HL-60 (cell line): ENCODE measurements around the gene PALB2.
"Not testable (repeated sequence)": the region's sequence is repeated elsewhere in the genome, so short reads cannot be mapped to it uniquely, and the experiment has no call there.

ENCODE experiments used
- DNase-seq, 2 experiments: peaks; one replicate each; pipeline ENCODE4 v3.0.0-alpha.2; 2010 to 2020; ENCODE audit warnings: low read depth in 1 of 2, low spot score in 1 of 2
- H3K27ac ChIP-seq: fragments of 250-450 bp; sonication (Bioruptor Pico); replicated peaks from 2 replicates; pipeline ENCODE4 v1.5.1; 2020; ENCODE audit warnings: mild to moderate bottlenecking, moderate library complexity
- H3K27me3 ChIP-seq: fragments of 250-450 bp; sonication (Bioruptor Pico); 2 replicates; pipeline ENCODE4 v1.5.1; 2021; ENCODE audit warnings: mild to moderate bottlenecking, moderate library complexity; ENCODE audit not compliant: insufficient read depth, poor library complexity, severe bottlenecking
- H3K4me3 ChIP-seq: replicated peaks from 2 replicates; pipeline ENCODE4 v1.5.1; 2011; ENCODE audit warnings: mild to moderate bottlenecking, control low read depth, low read length; ENCODE audit not compliant: insufficient read depth
- GABPA ChIP-seq: IDR thresholded peaks from 2 replicates; pipeline ENCODE4 v1.6.1; 2012; ENCODE audit warnings: low read depth
- POLR2AphosphoS5 ChIP-seq: IDR thresholded peaks from 2 replicates; pipeline ENCODE4 v1.6.1; 2012; ENCODE audit warnings: low read depth
- SPI1 ChIP-seq: IDR thresholded peaks from 2 replicates; pipeline ENCODE4 v1.6.1; 2012; ENCODE audit warnings: low read depth, mild to moderate bottlenecking, borderline replicate concordance
- TF ChIP-seq, protein P1 (sequence below): IDR thresholded peaks from one replicate; pipeline ENCODE4 v1.5.1; 2011; ENCODE audit warnings: low read length, control low read depth, inconsistent platforms; ENCODE audit not compliant: insufficient read depth
- TF ChIP-seq, protein P2 (sequence below): IDR thresholded peaks from 2 replicates; pipeline ENCODE4 v1.6.1; 2012; ENCODE audit warnings: low read depth; ENCODE audit not compliant: insufficient replicate concordance

The PALB2 gene

DNA sequence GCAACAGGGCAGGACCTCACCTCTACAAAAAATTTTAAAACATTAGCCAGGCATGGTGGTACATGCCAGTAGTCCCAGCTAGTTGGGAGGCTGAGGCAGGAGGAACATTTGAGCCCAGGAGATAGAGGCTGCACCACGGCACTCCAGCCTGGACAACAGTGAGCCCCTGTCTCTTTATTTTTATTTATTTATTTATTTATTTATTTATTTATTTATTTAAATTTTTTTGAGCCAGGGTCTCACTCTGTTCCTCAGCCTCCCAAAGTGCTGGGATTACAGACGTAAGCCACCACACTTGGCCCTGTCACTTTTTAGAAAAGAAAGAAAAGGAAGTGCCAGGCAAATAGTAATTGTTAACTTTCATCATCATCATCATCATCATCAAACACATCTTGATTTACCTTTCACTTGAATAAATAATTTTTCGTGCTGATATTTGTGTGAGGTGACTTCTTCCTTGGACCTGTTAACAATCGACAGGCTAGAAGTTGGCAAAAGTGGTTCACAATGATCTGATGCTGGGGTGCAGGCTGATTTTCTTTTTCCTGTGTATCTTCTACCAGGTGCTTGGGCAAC is 6.6 kb downstream of the PALB2 start:
- Histone ChIP-seq H3K27me3 (no peaks in the 10 kb centered on the region), H3K27ac (no peak overlapping the region), H3K4me3 (no peak overlapping the region)
- TF ChIP-seq GABPA: no peak
- TF ChIP-seq, protein P1, sequence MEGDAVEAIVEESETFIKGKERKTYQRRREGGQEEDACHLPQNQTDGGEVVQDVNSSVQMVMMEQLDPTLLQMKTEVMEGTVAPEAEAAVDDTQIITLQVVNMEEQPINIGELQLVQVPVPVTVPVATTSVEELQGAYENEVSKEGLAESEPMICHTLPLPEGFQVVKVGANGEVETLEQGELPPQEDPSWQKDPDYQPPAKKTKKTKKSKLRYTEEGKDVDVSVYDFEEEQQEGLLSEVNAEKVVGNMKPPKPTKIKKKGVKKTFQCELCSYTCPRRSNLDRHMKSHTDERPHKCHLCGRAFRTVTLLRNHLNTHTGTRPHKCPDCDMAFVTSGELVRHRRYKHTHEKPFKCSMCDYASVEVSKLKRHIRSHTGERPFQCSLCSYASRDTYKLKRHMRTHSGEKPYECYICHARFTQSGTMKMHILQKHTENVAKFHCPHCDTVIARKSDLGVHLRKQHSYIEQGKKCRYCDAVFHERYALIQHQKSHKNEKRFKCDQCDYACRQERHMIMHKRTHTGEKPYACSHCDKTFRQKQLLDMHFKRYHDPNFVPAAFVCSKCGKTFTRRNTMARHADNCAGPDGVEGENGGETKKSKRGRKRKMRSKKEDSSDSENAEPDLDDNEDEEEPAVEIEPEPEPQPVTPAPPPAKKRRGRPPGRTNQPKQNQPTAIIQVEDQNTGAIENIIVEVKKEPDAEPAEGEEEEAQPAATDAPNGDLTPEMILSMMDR: no peak
- no peak for TF ChIP-seq SPI1
- no peak for TF ChIP-seq POLR2AphosphoS5
- TF ChIP-seq, protein P2, sequence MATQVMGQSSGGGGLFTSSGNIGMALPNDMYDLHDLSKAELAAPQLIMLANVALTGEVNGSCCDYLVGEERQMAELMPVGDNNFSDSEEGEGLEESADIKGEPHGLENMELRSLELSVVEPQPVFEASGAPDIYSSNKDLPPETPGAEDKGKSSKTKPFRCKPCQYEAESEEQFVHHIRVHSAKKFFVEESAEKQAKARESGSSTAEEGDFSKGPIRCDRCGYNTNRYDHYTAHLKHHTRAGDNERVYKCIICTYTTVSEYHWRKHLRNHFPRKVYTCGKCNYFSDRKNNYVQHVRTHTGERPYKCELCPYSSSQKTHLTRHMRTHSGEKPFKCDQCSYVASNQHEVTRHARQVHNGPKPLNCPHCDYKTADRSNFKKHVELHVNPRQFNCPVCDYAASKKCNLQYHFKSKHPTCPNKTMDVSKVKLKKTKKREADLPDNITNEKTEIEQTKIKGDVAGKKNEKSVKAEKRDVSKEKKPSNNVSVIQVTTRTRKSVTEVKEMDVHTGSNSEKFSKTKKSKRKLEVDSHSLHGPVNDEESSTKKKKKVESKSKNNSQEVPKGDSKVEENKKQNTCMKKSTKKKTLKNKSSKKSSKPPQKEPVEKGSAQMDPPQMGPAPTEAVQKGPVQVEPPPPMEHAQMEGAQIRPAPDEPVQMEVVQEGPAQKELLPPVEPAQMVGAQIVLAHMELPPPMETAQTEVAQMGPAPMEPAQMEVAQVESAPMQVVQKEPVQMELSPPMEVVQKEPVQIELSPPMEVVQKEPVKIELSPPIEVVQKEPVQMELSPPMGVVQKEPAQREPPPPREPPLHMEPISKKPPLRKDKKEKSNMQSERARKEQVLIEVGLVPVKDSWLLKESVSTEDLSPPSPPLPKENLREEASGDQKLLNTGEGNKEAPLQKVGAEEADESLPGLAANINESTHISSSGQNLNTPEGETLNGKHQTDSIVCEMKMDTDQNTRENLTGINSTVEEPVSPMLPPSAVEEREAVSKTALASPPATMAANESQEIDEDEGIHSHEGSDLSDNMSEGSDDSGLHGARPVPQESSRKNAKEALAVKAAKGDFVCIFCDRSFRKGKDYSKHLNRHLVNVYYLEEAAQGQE: no peak
- DNase-seq: no peak

DNA sequence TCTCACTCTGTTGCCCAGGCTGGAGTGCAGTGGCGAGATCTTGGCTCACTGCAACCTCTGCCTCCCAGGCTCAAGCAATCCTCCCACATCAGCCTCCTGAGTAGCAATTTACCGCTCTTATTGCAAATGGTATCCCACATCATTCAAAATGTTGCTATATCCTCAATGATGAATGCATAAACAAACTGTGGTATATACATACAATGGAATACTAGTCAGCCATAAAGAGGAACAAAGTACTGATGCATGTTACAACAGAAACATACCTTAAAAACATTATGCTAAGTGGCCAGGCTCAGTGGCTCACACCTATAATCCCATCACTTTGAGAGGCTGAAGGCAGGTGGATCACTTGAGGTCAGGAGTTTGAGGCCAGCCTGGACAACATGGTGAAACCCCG is 9.2 kb downstream of the PALB2 start:
- not testable (repeated sequence) for H3K27ac ChIP-seq, H3K4me3 ChIP-seq, H3K27me3 ChIP-seq, DNase-seq

GRCh38 chr16:23629516-23629915 is 11.6 kb downstream of the PALB2 start:
- H3K27me3 ChIP-seq: no peaks in the 10 kb centered on the region
- no peak overlapping the region for H3K4me3 ChIP-seq
- no peak for DNase-seq
- TF ChIP-seq, protein P1: no peak
- TF ChIP-seq POLR2AphosphoS5 (no peak), GABPA (no peak), SPI1 (no peak)
- TF ChIP-seq, protein P2: no peak
- H3K27ac ChIP-seq: no peak overlapping the region

DNA sequence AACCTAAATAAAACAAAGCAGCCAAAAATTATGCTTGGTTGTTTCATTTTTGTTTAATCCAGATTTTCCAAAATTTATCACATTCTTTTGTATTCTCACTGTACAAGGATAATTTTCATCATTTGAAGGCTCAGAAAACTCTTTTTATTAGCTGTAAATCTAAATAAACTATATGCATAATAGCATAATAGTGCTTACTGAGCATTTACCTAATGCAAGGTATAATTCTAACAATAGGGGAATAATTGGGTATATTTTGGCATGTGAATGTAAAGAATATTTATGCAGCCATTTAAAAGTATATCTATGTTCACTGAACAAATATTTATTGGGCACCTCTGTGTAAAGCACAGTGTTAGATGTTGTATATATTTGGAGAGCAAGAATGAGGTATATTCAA is 17.0 kb downstream of the PALB2 start:
- TF ChIP-seq, protein P1: no peak
- TF ChIP-seq POLR2AphosphoS5 (no peak), GABPA (no peak), SPI1 (no peak)
- TF ChIP-seq, protein P2: no peak
- no peak overlapping the region for H3K27ac ChIP-seq

More for the DNA sequence above, 17.0 kb downstream of the PALB2 start:
- DNase-seq: no peak
- Histone ChIP-seq H3K4me3 (no peak overlapping the region), H3K27me3 (no peaks in the 10 kb centered on the region)
